ENCODE results near the gene ANKRD34C. TPM values are rescaled to one million over a fixed set of nuclear protein-coding genes. Genes with fewer than 3 reads are reported as not detected.
"Not testable (repeated sequence)": the region's sequence is repeated elsewhere in the genome, so short reads cannot be mapped to it uniquely, and the experiment has no call there.

ANKRD34C gene
- polyA plus RNA-seq, 4 donors, result 0.04 to 0.11 (median 0.09) TPM; not detected in 1

DNA sequence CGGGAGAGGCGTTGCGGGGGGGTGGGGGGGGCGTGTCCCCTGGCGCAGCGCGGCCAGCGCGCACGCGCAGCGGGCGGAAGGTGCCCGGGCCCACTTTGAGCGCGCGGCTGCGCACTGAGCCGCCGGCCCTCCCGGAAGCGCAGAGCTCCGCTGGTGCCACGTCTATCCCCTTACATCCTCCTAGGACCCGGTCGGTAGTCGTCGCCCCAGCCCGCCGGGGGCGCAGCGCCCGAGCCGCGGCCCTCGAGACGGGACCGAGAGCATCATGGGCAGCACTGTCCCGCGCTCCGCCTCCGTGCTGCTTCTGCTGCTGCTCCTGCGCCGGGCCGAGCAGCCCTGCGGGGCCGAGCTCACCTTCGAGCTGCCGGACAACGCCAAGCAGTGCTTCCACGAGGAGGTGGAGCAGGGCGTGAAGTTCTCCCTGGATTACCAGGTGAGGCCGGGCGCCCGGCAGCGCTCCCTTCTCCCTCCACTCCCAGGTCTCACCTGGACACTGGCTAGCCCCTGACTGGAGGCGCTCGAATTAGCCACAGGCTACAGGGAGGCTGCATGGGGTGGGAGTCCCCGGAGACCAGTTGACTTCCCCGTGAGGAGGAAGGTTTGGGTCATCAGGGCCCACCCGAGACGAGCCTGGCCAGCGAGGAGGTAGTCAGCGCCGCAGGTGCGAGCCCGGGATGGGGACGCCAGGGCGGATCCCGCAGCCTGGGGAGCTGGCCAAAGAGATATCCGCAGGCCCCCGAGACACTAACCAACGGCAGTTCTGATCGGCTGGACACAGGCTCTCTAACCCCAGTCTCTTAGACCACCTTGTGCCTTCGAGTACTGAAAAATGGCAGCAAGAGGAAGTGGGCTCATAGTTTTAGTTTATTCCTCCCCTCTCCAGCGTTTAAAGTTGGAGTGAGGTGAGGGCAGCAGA, 28.7 kb downstream of the ANKRD34C start, which contains the start of gene TMED3:
TSS of gene TMED3 (plus strand) at position 128 of the 916 bp plus-strand sequence. CDS start at position 266, 138 bp downstream.
- DNase-seq (ENCODE audit: low read depth in 4 of 4, low spot score in 3 of 4), result peak; percentile 54 to 67 (median 59)

DNA sequence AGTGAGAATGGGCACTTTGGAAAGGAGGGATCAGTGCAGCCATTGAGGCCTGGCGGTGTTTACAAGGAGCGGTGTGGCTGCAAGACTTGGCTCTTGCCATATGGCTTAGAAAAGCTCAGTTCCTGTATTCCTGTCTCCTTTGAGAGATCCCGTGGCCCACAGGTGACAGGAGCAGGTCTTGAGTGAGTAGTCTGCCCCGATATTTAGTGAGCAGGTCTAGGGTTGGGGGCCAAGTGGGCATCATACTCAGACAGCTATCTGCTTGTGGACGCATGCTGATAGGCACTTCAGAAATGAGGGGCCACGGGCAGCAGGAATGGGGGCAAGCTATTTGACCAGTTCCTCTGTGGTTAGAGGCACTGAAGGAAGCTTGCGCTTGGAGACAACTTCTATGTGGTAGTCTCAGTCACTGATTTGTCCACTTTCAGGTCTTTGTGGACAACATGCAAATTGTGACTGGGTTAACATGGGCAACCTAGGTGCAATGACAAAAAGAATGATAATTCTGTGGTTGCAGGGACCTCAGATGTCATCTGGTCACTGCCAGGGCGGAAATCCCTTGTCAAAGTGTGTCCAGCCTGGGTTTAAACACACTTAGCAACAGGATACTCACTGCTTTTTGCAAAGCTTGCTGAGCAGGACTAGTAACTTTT, 29.5 kb downstream of the ANKRD34C start:
- no peak for DNase-seq (ENCODE audit: low read depth in 4 of 4, low spot score in 3 of 4)

DNA sequence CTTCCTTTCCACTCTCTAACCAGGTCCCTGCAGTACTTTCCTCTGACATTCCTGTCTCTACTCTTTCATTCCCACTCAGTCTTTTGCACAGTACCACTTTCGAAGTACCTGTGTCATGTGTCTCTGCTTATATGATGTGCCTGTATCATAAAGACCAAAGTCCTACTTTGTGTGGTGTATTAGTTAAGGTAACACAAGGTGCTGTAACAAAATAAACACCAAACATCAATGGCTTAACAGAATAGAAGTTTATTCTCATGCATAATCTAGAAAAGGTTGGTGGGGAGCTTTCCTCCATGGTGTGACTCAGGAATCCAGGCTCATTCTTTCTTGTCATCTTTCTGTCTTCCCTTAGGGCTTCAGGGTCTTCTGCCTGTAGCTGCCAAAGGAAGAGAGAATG, 31.7 kb downstream of the ANKRD34C start:
- DNase-seq (ENCODE audit: low read depth in 4 of 4, low spot score in 3 of 4), result no peak

DNA sequence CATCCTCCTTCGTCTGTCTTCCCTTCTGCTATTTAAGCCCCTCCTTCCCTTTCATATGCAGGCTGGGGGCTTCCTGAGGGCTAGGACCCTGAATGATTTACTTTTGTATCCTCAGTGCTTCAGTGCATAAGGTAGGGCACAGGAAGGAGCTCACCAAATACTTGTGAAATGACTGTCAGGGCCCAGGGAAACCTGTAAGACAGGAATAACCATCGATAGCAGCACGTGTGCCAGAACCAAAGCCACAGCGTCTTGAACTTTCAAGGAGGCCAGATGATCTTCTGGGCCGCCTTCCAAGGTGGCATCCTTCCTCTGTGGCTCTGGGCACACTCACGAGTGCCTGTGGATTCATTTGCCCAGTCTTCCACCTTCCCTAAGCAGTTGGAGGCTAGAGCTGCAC, 32.3 kb downstream of the ANKRD34C start:
- DNase-seq (ENCODE audit: low read depth in 4 of 4, low spot score in 3 of 4), result no peak

DNA sequence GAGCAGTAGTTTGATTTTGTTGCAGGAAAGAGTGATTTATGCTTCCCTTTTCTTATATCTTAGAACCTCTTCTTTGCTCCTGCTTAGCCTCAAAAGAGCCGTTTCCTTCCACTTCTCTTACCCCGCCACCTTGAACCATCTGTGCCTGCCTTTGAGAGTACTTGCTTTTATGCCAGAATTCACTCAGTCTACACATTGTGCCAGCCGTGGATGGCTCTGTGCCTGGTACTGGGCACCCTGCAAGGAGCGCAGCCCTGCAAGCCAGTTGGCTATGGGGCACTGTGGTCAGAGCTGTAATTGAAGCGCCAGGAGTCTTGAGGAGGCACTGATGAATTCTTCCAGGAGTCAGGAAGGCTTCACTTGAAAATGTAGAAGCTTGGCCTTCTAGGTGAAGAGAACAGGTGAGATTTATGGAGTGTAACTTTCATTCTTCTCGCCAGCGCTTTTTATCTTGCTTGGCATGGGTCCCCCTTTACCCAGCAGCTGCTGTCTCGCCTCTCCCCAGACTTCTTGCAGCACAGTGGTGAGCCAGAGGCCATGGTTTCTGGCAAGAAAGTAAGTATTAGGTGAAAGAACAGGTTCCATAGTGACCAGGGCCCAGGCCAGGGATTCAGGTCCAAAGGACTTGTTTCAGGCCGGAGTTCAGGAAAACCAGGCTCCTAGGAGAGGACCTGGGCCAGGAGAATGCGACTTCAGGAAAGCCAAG, 33.3 kb downstream of the ANKRD34C start:
- no peak for DNase-seq (ENCODE audit: low read depth in 4 of 4, low spot score in 3 of 4)

DNA sequence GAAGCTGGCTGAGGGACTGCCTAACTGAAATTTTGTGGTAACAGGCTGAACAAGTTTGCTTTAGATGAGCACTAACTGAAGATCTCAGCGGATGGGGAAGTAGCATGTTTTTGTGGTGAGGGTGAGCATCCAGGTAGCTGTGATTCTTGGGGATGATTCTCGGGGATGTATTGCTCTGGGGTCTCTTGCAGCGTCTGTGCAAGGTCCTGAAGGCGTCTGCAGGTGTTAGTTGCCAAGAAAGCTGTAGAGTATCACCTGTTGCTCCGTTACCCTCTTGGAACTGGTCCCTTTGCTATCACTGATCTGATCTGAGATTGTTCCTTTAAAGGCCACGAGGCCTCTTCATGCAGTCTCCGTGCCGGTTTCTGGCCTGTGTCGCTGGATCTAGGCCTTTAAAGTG, 34.3 kb downstream of the ANKRD34C start:
- DNase-seq (ENCODE audit: low read depth in 4 of 4, low spot score in 3 of 4), result no peak

DNA sequence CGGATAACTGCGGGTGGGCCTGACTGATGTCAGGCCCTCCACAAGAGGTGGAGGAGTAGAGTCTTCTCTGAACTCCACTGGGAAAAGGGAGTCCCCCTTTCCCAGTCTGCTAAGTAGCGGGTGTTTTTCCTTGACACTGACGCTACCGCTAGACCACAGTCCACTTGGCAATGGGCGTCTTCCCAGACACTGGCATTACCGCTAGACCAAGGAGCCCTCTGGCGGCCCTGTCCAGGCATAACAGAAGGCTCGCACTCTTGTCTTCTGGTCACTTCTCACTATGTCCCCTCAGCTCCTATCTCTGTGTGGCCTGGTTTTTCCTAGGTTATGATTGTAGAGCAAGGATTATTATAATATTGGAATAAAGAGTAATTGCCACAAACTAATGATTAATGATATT, 37.5 kb downstream of the ANKRD34C start:
- DNase-seq (ENCODE audit: low read depth in 4 of 4, low spot score in 3 of 4), result not testable (repeated sequence)

DNA sequence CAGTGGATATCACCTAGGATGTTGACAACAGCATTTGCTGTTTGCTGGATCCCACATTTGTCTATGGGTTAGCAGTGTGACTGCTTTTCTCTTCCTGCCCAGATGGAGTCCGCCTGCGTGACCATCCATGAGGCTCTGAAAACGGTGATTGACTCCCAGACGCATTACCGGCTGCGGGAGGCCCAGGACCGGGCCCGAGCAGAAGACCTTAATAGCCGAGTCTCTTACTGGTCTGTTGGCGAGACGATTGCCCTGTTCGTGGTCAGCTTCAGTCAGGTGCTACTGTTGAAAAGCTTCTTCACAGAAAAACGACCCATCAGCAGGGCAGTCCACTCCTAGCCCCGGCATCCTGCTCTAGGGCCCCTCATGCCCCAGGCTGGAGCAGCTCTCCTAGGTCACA, 39.4 kb downstream of the ANKRD34C start:
- DNase-seq (ENCODE audit: low read depth in 4 of 4, low spot score in 3 of 4), result no peak

DNA sequence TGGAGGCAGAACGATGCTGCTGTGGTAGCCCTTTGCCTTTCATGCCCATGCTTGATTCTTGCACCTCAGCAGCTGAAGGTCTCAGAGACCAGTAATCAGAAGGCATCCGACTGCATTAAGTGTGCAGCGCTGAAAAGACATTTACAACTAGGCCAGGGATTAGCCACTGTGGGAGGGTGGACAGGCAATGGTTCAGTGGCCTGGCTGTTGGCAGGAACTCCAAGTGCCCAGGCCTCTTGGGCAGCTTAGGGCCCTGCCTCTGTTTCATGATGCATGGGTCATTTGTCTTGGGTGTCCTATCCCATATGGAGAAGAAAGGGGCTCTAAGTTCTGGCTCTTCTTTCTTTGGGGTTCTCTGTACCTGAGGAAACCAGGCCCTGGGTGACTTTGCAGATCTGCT, 39.8 kb downstream of the ANKRD34C start:
- DNase-seq (ENCODE audit: low read depth in 4 of 4, low spot score in 3 of 4), result no peak

DNA sequence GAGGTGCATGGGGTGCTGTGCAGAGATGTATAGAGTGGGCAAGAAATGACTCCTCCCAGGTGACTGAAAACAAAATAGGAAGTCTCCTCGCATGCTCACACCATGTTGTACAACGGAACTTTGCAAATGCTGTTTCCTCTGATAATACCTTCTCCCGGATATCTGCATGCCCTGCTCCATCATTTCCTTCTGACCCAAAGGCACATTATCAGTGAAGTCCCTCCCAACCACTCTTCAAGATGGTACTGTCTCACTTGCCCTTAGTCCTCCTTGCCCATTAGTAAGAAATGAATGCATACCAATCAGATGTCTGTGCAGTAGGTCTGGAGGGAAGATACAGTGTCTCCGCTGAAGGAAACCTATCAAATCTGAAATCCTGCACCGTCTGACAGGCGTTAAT, 40.4 kb downstream of the ANKRD34C start:
- DNase-seq (ENCODE audit: low read depth in 4 of 4, low spot score in 3 of 4), result no peak

DNA sequence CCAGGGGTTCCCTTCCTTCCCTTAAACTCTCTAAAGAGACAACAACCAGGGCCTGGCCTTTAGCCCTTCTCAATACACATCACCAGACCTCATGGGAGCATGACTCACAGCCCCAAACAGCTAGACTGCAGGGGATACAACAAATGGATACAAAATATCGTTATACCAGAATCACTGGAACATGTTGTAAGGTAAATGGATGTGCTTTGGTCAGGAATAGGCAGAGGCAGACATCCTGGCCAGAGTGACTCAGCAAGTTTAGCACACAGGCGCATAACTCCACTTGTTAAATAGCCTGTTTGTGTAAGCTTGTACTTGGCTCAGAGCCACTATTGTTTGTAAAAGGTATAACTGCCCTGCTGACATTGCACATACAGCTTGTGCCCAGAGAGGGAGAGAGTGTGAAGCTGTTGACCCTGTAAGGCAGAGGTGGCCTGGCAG, 46.7 kb downstream of the ANKRD34C start:
- DNase-seq (ENCODE audit: low read depth in 4 of 4, low spot score in 3 of 4), result no peak

Other genes with a start within 250 kb of the ANKRD34C start
- under 1 TPM; 0.07 to 0.92 (median 0.51) TPM for gene RASGRF1, start 191.9 kb upstream of the ANKRD34C start, polyA plus RNA-seq (ENCODE audit: insufficient read length in 4 of 4)
- 10 to 100 TPM; 61.4 to 66.2 (median 64.2) TPM for gene TMED3, start 28.4 kb downstream of the ANKRD34C start, polyA plus RNA-seq (ENCODE audit: insufficient read length in 4 of 4)
- 1 to 10 TPM in 3 of 4 donors, under 1 TPM in 1; 0.91 to 1.7 (median 1.3) TPM for gene MINAR1, start 149.6 kb downstream of the ANKRD34C start, polyA plus RNA-seq (ENCODE audit: insufficient read length in 4 of 4)

Measured in left renal pelvis (tissue), 4 donors.